HG02973 (cell line): Measurements from ENCODE around the gene HUNK.

ENCODE experiments used
- ATAC-seq: cut with Tn5 transposase; IDR thresholded peaks from one replicate; pipeline ENCODE4 v1.9.1; 2021; ENCODE audit warnings: moderate library complexity; ENCODE audit not compliant: unreplicated experiment

The HUNK gene

GRCh38 chr21:31895077-31895835 is 22.4 kb downstream of the HUNK start:
- ATAC-seq = no peak

GRCh38 chr21:31896019-31896418 is 23.2 kb downstream of the HUNK start:
- no peak for ATAC-seq

GRCh38 chr21:31897311-31897710 is 24.5 kb downstream of the HUNK start:
- no peak for ATAC-seq

- ATAC-seq = no peak
Measured at GRCh38 chr21:31898933-31899630, 26.3 kb downstream of the HUNK start.

- ATAC-seq = no peak
Measured at GRCh38 chr21:31900121-31900895, 27.5 kb downstream of the HUNK start.

- ATAC-seq = no peak
Measured at GRCh38 chr21:31901315-31901714, 28.5 kb downstream of the HUNK start.

- no peak for ATAC-seq
Measured at GRCh38 chr21:31902438-31902837, 29.6 kb downstream of the HUNK start.

- ATAC-seq = no peak
Measured at GRCh38 chr21:31903896-31904295, 31.1 kb downstream of the HUNK start.

- ATAC-seq = no peak
Measured at GRCh38 chr21:31905503-31906451, 33.0 kb downstream of the HUNK start.

GRCh38 chr21:31908106-31909031 is 35.5 kb downstream of the HUNK start:
- ATAC-seq = no peak

- no peak for ATAC-seq
Measured at GRCh38 chr21:31909153-31910073, 36.6 kb downstream of the HUNK start.

- ATAC-seq = no peak
Measured at GRCh38 chr21:31910074-31910470, 37.3 kb downstream of the HUNK start.

- no peak for ATAC-seq
Measured at GRCh38 chr21:31911138-31911907, 38.5 kb downstream of the HUNK start.

GRCh38 chr21:31912501-31912900 is 39.7 kb downstream of the HUNK start:
- no peak for ATAC-seq

GRCh38 chr21:31913182-31913608 is 40.4 kb downstream of the HUNK start:
- no peak for ATAC-seq

- no peak for ATAC-seq
Measured at GRCh38 chr21:31914472-31914871, 41.7 kb downstream of the HUNK start.

- no peak for ATAC-seq
Measured at GRCh38 chr21:31915566-31915965, 42.7 kb downstream of the HUNK start.

- no peak for ATAC-seq
Measured at GRCh38 chr21:31917108-31917507, 44.3 kb downstream of the HUNK start.
